Hematopoietic multipotent progenitor cell treated with erythropoietin and hydrocortisone succinate and interleukin-3 and kit ligand, for 17 days (in vitro differentiated cells): ENCODE results near the gene KATNAL2.

Experiments used
- DNase-seq: peaks from one replicate; pipeline ENCODE4 v3.0.0-alpha.2; 2015; ENCODE audit warnings: low spot score

Gene KATNAL2, protein sequence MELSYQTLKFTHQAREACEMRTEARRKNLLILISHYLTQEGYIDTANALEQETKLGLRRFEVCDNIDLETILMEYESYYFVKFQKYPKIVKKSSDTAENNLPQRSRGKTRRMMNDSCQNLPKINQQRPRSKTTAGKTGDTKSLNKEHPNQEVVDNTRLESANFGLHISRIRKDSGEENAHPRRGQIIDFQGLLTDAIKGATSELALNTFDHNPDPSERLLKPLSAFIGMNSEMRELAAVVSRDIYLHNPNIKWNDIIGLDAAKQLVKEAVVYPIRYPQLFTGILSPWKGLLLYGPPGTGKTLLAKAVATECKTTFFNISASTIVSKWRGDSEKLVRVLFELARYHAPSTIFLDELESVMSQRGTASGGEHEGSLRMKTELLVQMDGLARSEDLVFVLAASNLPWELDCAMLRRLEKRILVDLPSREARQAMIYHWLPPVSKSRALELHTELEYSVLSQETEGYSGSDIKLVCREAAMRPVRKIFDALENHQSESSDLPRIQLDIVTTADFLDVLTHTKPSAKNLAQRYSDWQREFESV

DNA sequence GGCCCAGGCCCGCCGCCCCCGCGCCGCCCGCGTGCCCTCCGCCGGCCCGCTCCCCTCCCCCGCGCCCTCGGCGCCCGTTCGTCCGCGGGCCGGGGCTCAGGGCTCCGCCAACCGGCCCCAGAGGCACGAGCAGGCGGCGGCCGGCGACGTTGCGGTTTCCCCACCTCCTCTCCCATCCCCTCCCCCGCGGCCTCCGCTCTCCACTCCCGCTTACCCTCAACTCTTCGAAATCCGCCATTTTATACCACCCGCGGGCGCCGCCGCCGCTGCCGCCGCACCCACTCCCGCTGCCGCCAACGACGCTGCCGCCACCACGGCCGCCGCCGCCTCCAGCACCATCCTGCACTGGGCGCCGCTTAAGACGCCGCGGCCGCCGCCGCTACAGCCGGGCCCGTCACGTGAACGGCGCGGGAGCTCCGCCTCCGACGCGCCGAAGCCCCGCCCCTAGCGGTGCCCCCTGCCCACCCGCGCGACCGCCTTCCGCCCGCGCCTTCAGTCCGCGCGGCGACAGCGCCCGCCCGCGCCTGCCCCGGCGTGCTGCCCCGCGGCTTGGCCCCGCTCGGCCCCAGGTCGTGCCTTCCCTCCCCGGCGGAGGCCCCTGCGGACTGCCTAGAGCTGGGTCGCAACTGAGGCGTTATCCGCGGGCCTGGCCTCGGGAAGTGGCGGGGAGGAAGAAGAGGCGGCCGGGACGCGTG is at the start of gene KATNAL2, which contains the start of gene PIAS2:
KATNAL2 (plus strand) TSS at position 495 of the 695 bp plus-strand sequence. CDS start 29,271 bp downstream, outside the sequence.
PIAS2 (minus strand) TSS at position 400 of the 695 bp plus-strand sequence; CDS start at position 238, 162 bp downstream.
- DNase-seq = peak; percentile 60

DNA sequence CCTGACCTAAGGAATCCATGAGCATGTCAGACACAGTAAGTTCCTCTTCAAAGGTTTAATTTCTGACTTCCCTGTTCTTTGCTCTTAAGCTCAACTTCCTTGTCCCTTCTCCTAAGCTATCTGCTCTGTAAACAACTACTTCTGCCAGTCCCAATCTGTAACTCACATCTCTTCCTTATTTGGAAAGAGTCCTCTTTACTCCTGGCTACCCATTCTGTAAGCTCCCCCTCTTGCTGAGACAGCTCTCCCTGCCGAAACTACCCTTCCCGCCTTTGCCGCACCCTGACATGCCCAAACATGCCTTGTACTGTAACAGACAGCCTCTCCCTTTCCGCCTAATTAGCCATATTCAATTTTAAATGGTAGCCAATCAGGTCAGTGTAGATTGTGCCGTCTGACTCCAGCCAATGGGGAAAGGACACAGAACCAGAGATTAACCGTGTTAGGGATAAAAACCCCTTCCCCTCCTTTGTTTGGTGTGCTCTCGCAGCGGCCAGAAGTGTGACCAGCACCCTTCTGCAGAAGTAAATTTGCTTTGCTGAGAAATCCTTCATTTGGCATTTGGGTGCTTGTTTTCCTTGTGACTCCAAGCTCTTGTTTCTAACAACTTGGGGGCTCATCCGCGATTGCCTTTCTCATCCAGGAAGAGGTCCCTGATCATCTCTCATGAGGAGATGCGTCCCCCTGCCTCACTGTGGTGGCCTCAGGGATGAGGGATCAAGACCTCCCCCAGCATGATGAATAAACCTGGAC is 49.1 kb upstream of the KATNAL2 start:
- DNase-seq = no peak

DNA sequence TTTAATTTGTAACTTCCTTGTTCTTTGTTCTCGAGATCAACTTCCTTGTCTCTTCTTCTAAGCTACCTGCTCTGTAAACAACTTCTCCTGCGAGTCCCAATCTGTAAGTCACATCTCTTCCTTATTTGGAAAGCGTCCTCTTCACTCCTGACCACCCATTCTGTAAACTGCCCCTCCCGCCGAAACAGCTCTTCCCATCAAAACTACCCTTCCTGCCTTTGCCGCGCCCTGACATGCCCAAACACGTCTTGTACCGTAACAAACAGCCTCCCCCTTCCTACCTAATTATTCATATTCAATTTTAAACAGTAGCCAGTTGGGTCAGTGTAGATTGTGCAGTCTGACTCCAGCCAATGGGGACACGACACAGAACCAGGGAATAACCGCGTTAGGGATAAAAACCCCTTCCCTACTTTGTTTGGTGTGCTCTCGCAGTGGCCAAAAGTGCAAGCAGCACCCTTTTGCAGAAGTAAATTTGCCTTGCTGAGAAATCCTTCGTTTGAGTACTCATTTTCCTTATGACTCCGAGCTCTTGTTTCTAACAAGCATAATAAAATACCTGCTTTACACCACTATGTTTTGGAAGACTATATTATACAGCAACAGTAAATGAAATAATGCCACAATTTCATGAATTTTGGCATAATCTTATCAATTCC is 39.9 kb upstream of the KATNAL2 start:
- no peak for DNase-seq

DNA sequence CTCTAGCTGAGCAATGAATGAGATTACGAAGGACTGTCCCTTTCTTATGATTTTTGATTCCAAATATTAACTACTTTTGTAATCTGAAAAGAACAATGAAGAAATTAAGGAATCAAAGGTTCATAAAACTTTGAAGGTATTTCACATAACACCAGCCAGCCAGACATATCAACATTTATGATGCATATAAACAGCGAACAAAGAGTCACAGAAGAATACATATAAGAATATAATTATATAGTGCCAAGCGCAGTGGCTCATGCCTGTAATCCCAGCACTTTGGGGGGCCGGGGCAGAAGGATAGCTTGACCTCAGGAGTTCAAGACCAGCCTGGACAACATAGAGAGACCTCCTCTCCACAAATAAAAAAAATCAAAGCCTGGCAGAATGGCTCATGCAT is 34.2 kb upstream of the KATNAL2 start:
- no peak for DNase-seq

DNA sequence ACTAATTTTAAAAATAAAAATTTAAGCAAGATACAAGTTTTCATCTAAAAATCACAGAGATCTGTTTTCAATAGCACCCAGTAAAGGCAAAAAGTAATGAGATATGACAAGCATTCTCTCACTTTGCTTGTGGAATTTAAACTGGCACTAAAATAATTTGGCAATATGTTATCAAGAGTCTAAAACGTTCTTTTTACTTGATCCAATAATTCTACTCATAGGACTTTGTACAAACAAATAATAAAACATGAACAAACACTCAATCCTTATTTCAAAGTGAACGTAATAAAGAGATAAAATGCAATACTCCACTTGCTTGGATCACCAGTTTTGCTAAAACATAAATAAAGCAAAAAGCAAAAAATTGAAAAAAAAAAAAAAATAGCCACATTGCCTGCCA is 30.5 kb upstream of the KATNAL2 start:
- DNase-seq = no peak

DNA sequence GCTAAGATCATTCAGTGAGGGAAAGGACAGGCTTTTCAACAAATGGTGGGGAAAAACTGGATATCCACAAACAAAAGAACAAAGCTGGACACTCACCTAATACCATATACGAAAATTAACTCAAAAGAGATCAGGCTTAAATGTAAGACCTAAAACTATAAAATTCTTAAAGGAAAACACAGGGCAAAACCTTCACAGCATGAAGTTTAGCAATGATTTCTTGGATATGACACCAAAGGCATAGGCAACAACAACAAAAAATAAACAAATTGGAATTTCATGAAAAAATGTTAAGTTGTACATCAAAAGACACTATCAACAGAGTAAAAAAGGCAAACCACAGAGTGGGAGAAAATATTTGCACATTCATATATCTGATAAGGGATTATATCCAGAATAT is 28.4 kb upstream of the KATNAL2 start:
- no peak for DNase-seq

DNA sequence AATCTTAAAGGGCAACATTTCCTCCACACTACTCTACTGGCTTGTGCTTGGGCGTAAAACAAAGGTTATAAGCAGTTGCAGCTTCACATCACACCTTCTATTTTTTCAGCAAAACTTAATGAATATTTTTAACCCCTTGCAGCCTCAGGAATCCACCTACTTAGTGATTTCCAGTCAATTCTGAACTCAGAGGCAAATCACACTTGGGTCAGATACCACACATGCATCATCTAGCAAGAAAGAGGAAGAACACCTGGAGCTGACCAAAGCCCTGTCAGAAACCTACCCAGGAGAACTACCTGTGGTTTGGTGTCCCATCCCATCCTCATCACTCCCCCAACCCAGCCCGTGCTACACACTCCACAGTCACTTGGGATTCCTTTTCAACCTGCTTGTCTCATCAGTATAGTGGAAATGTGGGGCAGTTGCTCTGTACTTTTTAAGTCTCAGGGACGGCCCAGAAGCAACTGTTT is 25.6 kb upstream of the KATNAL2 start:
- no peak for DNase-seq

DNA sequence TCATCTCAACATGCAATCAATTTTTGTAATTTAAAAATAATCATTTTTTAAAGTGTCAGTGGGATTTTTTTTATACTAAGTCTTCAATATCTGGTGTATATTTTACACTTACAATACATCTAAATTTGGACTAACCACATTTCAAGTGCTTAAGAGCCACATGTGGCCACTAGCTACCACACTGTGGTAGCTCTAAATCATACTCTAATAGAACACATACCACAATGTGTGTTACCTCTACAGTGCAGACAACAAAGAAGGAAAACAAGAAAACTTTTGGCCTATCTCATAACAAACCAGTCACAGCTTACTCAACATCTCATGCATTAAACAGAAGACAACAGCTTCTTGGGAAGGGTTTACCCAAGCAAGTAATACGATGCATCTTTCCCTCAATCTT is 24.6 kb upstream of the KATNAL2 start:
- DNase-seq = no peak

DNA sequence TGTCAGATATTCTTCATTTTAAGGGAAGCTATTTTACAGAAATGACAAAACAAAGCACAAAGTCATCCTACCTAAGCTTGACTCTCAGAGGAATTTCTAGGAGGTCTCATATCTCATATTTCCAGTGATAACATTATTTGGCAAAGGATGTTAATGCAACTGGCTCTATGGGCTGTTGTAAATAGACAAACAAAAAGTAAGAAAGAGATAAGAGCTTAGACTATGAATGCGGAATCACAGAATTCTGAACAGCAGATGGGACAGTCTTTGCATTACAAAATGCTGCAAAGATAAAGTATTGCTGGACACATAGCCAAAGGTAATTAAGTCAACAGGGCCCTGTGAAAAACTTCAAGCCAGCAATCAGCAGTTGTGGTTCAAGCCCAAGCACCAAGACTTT is 24.0 kb upstream of the KATNAL2 start:
- no peak for DNase-seq

DNA sequence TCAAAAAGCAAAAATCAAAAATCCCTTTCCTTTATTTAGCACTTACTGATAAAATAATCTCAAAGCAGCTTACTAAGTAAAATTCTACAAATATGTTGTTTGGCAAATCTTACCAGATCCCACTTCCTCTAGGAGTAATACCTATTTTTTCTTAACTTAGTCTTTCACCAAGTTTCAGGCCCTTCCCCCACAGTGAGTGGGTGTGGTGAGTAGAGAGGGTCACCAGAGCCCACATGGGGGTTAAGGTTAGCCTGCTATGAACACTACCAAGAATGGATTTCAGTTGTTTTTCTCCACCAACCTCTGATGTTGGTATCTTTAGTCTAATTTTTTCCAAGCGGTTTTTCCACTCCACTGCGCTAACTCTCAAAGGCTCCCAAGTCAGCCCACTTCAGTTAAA is 23.3 kb upstream of the KATNAL2 start:
- DNase-seq = no peak

DNA sequence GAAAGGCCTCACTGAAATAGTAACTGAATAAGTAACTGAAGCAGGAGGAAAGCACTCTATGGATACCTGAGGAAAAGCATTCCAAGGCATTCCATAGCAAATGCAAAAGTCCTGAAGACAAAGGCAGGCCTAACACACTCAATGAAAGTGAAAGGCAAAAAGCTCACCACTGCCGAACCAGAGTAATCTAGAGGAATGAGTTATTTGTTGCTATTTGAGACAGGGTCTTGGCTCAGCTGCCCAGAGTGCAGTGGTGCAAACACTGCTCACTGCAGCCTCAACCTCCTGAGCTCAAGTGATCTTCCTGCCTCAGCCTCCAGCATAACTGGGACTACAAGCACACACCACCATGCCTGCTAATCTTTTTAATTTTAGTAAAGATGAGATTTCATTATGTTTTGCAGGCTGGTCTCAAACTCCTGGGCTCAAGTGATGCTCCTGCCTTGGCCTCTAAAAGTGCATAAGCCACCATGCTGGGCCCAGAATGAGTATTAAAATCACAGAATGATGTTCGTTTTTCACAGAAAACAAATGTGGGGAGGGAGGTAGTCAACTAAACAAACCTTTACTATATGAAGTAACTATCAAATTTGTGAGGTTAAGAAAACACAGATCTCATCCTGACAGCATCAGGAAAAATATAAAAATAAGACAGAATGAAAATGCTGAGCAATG is 18.0 kb upstream of the KATNAL2 start:
- DNase-seq = no peak

DNA sequence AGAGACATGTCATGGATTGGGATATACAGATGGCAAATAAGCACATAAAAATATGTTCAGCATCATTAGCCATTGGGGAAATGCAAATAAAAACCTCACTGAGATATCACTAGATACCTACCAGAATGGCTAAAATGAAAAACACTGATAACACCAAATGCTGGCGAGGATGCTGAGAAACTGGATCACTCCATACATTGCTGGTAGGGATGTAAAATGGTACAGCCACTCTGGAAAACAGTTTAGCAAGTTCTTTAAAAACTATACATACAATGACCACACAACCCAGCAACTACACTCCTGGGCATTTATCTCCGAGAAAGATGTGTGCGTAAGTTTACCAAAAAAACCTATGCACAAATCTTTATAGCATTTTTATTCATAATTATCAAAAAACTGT is 14.0 kb upstream of the KATNAL2 start:
- DNase-seq = no peak

DNA sequence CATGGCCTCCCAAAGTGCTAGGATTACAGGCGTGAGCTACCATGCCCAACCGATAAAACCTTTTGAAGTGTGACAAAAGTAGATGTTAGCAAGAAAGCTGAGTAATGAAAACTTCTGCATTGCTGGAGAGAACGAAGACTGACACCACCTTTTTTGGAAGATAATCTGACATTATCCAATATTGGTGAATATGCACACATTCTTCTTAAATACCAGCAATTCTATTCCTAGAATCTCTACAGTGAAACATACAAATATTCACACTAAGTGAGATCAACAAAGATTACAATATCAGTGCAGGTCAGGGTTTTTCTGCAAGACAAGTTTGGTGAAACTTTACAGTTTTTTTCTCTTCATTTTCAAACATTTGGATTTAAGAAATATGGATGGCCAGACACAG is 7.9 kb upstream of the KATNAL2 start:
- no peak for DNase-seq

DNA sequence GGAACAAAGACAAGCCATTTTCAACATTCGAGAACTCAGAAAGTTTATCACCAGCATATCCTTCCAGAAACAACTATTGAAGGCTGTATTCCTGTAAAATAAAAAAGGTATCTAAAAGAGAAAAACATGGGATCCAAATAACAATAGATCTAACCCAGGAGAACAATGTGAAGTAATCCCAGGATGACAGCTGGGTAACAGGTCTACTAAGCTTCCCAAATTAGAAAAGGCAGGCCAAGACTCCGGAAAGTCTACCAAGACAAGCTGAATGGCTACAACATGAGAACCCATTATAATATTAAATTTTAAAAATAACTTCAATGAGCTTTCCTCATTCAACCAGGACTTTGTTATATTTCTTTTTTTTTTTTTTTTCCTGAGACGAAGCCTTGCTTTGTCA is 6.5 kb upstream of the KATNAL2 start:
- no peak for DNase-seq

DNA sequence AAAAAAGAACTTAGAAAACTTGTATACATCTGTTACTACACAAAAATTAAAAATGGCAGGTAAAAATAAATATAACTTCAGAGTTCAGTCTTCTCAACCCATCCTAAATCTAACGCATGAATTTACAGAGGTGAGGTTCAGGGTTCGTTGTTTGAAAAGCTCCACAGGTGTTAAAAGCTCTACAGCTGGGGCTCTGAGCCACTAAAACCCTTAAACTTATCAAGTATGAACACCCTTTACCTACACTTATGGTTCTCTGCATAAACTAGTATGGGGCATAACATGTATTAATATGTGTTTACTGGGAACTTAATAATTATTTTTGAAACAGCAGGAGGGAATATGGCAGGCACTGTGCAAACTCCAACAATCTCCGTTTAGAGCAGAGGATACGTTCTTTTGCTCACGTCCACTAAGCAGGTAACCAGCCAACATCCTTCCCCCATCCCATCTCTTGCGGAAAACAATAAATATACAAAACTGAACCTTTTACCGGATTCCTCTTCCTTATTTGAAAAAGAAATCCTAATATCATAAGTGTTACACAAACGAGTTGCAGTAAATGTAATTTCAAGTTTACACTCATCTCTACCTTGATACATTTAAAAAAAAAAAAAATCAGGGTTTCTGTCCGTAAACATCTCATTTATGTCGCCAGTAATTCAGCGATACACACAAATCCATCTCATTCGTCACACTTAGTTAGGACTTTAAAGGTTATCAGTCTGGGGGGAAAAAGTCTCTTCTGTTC is 1.4 kb upstream of the KATNAL2 start:
- no peak for DNase-seq

DNA sequence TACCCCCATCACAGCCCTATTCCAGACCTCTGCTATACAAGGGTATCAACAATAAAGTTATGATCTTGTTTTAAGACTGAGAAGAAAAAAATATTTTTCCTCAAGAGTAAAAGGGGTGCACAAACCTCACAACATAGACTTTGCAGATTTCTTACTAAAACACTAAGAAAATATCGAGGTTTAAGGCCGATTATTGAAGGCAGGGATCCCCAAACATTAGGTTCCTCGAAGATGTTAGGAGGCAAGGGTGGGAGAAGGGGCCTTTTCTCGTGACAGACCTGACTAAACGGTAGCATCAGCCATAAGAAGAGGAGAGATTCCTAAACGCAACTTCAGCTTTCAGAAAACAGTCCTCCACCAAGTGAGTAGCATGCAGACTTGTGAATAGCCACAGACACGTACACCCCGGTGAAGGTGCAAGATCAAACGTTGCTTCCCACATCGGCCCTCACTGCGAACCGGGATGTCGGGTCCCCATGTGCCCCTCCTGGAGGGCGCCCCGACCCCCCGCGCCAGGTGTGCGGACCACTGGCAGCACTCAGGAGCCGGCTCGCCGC is 773 bp upstream of the KATNAL2 start:
- peak; percentile 18 for DNase-seq

DNA sequence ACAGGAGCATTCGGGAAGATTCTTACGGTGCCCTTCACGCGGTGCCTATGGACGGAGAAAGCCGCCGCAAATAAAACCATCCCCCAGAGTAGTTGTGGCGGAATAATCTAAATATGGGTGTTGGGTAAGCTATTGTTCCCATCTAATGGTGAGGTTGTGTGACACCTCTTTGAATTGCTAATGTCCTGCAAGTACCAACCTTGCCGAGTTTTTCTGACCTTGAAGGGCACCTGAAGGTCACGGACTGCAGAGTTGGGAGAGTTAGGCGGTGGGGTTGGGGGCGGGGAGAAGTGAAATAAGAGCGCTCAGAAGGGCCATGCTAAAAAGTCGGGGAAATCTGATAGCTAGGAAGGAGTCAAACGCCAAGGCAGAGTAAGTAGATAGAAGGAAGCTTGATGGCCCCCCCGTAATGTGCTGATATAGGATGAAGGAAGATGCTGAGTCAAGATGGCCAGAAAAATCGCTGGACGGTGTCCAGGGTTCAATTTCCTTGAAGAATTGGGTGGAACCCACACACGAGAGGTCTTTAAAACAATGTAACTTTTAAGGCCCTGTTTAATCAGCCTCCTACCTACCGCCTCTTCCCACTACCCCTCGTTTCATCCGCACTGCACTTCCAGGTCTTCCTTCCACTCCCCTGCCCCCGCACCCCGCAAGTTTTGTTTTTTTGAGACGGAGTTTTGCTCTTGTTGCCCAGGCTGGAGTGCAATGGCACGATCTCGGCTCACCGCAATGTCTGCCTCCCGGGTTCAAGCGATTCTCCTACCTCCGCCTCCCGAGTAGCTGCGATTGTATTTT is 600 bp downstream of the KATNAL2 start:
- DNase-seq = no peak

DNA sequence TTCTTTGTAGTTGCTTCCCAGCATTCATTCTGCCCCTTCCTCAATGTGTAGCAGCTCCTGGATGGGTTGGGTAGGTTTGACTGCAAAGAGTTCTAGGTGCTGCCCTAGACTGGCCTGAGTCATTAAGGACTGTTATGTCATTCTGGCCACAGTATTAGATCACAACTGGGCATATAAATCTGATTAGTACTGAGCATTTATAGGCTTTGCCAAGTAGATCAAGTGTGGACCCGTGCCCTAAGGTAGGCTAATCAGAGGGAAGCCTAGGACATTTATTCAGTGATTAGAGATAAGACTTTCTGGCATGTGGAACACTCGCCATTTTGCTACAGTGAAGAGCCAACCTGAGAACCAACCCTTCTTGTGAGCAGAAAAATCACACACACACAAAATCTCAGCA is 2.7 kb downstream of the KATNAL2 start:
- DNase-seq = no peak

DNA sequence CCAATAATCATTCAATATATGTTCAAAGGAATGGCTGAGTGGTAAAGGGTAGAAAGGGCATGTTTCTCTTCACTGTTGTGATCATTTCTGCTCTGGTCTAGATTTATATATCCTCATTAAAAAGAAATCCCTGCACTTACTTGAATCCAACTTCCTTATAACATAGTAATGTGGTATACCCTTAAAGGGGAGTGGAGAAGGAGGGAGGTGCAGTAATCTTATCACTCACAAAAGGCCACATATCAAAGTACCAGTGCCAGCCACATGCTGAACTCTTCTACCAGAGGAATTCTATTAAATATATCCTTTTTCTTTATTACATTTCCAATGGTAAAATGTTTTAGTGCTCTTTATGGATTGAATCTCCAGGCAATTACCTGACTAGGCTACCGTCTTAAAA is 3.3 kb downstream of the KATNAL2 start:
- no peak for DNase-seq
